HepG2 (cell line): Measurements from ENCODE around the gene UNC5CL. TPM values are rescaled to one million over a fixed set of nuclear protein-coding genes. Genes with fewer than 3 reads are reported as not detected.
A peak's percentile ranks its signal among the peaks of the same experiment; 100 is the strongest.

Source experiments
- ASH2L ChIP-seq: fragments of 300-600, 200-600 bp; sonication (generic); IDR thresholded peaks from 2 replicates; pipeline ENCODE4 v1.7.0; 2017; ENCODE audit warnings: low read depth, mild to moderate bottlenecking, moderate library complexity, mixed read lengths, low read length; ENCODE audit not compliant: insufficient read length
- HNF4G ChIP-seq, 2 experiments: sonication (generic) in 1 of 2; formaldehyde crosslinking in 1 of 2; IDR thresholded peaks; 2 replicates each; pipeline versions ENCODE4 v1.4.0 to v1.6.1; 2011 to 2020; ENCODE audit warnings: borderline replicate concordance in 2 of 2, low read depth in 2 of 2, mild to moderate bottlenecking in 2 of 2, low read length in 1 of 2, missing genetic modification reagents in 1 of 2, moderate library complexity in 1 of 2
- HOXA3 ChIP-seq: sonication (generic); formaldehyde crosslinking; IDR thresholded peaks from 2 replicates; pipeline ENCODE4 v1.5.0; 2020; ENCODE audit warnings: missing genetic modification reagents
- HOXA5 ChIP-seq: sonication (generic); formaldehyde crosslinking; IDR thresholded peaks from 2 replicates; pipeline ENCODE4 v1.4.0; 2020; ENCODE audit warnings: missing genetic modification reagents
- ZNF816 ChIP-seq: sonication (generic); formaldehyde crosslinking; IDR thresholded peaks from 2 replicates; pipeline ENCODE4 v1.8.0; 2022; ENCODE audit warnings: missing genetic modification reagents, mild to moderate bottlenecking, borderline replicate concordance
- ZNF878 ChIP-seq: sonication (generic); formaldehyde crosslinking; IDR thresholded peaks from 2 replicates; pipeline ENCODE4 v1.8.1; 2023; ENCODE audit warnings: mild to moderate bottlenecking, missing genetic modification reagents, moderate library complexity
- polyA plus RNA-seq, 8 experiments: library from polyadenylated mRNA; depleted of rRNA in 3 of 8; stranded (reverse) in 7 of 8; unstranded in 1 of 8; fragments of >200 nt; fragmentation: Illumina TruSeq in 4 of 8; extraction: Trizol in 4 of 8; gene quantifications; 2 replicates each; pipeline versions ENCODE4 v1.2.1 to v1.2.3, GENCODE V29; 2011 to 2016; ENCODE audit warnings: low read depth in 4 of 8, missing spikeins in 1 of 8, mixed read lengths in 1 of 8; ENCODE audit not compliant: insufficient read depth in 1 of 8
- total RNA-seq, 5 experiments: library from RNA; depleted of rRNA; stranded (reverse); fragments of >200 nt; fragmentation: Illumina TruSeq; extraction: Trizol; gene quantifications; 2 replicates each; pipeline ENCODE4 v1.2.3, GENCODE V29; 2016; ENCODE audit warnings: low read depth in 1 of 5
- TF ChIP-seq, protein P1 (sequence below): sonication (generic); formaldehyde crosslinking; IDR thresholded peaks from 2 replicates; pipeline ENCODE4 v1.5.1; 2020; ENCODE audit warnings: mild to moderate bottlenecking, moderate library complexity, missing genetic modification reagents
- TF ChIP-seq, protein P2 (sequence below): sonication (generic); formaldehyde crosslinking; IDR thresholded peaks from 2 replicates; pipeline ENCODE4 v1.8.1; 2022; ENCODE audit warnings: mild to moderate bottlenecking, missing genetic modification reagents
- TF ChIP-seq, protein P3 (sequence below): sonication (generic); formaldehyde crosslinking; IDR thresholded peaks from 2 replicates; pipeline ENCODE4 v1.8.1; 2023; ENCODE audit warnings: missing genetic modification reagents, inconsistent platforms, borderline replicate concordance
- TF ChIP-seq, protein P4 (sequence below): IDR thresholded peaks from 2 replicates; pipeline ENCODE4 v1.6.1; 2016; ENCODE audit warnings: low read depth
- TF ChIP-seq, protein P5 (sequence below): sonication (generic); formaldehyde crosslinking; IDR thresholded peaks from 2 replicates; pipeline ENCODE4 v1.4.0; 2020; ENCODE audit warnings: mild to moderate bottlenecking, missing genetic modification reagents

UNC5CL gene
- total and polyA plus RNA-seq, 2 of the 13 experiments (the other 11 are each of a cell fraction or from before 2014, with no cell fraction given) = 2.4 to 2.5 TPM

DNA sequence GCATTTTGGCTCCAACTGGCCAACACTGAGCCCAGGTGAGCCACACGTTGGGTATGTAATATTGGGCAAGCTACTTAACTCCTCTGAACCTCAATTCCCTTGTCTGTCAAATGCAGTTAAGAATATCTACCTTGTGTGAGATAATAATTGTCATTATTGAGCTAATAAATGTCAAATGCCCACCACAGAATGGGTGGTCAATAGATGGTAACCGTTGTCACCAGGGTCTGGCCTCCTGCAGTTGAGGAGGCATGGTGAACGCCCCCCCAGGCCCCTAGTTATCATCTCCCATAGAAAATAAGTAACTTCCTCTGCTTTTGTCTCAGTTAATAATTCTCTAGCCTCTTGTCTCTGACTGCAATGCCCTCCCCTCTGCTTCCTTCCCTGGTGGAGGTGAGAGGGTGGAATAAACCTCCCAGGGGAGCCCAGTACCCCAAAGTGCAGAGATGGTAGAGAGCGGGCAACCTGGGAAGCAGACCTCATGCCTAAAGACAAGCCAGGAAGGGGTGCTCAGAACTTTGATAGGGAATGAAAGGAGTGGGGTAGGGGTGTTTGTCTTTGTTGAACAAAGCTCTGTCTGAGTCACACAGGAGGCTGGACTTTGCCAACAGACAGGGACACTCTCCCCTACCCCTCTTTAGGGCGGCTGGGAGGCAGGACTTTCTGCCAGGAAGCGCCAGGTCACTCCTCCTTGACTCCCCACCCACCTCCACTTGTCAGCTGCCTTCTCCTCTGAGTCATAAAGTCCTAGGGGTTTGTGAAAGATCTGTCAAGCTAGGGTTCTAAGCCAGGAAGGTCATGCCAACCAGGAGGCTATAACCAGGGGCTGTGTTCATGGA lies 1.3 kb upstream of the UNC5CL start (continued):
- TF ChIP-seq HNF4G (IDR thresholded peaks at IDR 0.05; ENCODE audit: borderline replicate concordance, low read depth, low read length) (peak; percentile 63), HNF4G (CRISPR knock-in tag; IDR thresholded peaks at IDR 0.05; ENCODE audit: borderline replicate concordance, low read depth) (peak; percentile 77; the same call in 1 of the 2 replicates), ZNF878 (CRISPR knock-in tag) (peak; percentile 70; the same call in 1 of the 2 replicates), ZNF816 (CRISPR knock-in tag) (peak; percentile 56; the same call in 1 of the 2 replicates), ASH2L (peak; percentile 98), HOXA3 (CRISPR knock-in tag) (peak; percentile 65; the same call in 1 of the 2 replicates), HOXA5 (peak; percentile 73; the same call in 1 of the 2 replicates)
- TF ChIP-seq, protein P1, sequence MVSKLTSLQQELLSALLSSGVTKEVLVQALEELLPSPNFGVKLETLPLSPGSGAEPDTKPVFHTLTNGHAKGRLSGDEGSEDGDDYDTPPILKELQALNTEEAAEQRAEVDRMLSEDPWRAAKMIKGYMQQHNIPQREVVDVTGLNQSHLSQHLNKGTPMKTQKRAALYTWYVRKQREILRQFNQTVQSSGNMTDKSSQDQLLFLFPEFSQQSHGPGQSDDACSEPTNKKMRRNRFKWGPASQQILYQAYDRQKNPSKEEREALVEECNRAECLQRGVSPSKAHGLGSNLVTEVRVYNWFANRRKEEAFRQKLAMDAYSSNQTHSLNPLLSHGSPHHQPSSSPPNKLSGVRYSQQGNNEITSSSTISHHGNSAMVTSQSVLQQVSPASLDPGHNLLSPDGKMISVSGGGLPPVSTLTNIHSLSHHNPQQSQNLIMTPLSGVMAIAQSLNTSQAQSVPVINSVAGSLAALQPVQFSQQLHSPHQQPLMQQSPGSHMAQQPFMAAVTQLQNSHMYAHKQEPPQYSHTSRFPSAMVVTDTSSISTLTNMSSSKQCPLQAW (CRISPR knock-in tag) = peak; percentile 87
- TF ChIP-seq, protein P2, sequence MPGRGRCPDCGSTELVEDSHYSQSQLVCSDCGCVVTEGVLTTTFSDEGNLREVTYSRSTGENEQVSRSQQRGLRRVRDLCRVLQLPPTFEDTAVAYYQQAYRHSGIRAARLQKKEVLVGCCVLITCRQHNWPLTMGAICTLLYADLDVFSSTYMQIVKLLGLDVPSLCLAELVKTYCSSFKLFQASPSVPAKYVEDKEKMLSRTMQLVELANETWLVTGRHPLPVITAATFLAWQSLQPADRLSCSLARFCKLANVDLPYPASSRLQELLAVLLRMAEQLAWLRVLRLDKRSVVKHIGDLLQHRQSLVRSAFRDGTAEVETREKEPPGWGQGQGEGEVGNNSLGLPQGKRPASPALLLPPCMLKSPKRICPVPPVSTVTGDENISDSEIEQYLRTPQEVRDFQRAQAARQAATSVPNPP = no peak
- TF ChIP-seq, protein P3, sequence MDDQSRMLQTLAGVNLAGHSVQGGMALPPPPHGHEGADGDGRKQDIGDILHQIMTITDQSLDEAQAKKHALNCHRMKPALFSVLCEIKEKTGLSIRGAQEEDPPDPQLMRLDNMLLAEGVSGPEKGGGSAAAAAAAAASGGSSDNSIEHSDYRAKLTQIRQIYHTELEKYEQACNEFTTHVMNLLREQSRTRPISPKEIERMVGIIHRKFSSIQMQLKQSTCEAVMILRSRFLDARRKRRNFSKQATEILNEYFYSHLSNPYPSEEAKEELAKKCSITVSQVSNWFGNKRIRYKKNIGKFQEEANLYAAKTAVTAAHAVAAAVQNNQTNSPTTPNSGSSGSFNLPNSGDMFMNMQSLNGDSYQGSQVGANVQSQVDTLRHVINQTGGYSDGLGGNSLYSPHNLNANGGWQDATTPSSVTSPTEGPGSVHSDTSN (CRISPR knock-in tag) = no peak
- TF ChIP-seq, protein P4, sequence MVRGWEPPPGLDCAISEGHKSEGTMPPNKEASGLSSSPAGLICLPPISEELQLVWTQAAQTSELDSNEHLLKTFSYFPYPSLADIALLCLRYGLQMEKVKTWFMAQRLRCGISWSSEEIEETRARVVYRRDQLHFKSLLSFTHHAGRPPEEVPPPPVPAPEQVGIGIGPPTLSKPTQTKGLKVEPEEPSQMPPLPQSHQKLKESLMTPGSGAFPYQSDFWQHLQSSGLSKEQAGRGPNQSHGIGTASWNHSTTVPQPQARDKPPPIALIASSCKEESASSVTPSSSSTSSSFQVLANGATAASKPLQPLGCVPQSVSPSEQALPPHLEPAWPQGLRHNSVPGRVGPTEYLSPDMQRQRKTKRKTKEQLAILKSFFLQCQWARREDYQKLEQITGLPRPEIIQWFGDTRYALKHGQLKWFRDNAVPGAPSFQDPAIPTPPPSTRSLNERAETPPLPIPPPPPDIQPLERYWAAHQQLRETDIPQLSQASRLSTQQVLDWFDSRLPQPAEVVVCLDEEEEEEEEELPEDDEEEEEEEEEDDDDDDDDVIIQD = peak; percentile 94
- TF ChIP-seq, protein P5, sequence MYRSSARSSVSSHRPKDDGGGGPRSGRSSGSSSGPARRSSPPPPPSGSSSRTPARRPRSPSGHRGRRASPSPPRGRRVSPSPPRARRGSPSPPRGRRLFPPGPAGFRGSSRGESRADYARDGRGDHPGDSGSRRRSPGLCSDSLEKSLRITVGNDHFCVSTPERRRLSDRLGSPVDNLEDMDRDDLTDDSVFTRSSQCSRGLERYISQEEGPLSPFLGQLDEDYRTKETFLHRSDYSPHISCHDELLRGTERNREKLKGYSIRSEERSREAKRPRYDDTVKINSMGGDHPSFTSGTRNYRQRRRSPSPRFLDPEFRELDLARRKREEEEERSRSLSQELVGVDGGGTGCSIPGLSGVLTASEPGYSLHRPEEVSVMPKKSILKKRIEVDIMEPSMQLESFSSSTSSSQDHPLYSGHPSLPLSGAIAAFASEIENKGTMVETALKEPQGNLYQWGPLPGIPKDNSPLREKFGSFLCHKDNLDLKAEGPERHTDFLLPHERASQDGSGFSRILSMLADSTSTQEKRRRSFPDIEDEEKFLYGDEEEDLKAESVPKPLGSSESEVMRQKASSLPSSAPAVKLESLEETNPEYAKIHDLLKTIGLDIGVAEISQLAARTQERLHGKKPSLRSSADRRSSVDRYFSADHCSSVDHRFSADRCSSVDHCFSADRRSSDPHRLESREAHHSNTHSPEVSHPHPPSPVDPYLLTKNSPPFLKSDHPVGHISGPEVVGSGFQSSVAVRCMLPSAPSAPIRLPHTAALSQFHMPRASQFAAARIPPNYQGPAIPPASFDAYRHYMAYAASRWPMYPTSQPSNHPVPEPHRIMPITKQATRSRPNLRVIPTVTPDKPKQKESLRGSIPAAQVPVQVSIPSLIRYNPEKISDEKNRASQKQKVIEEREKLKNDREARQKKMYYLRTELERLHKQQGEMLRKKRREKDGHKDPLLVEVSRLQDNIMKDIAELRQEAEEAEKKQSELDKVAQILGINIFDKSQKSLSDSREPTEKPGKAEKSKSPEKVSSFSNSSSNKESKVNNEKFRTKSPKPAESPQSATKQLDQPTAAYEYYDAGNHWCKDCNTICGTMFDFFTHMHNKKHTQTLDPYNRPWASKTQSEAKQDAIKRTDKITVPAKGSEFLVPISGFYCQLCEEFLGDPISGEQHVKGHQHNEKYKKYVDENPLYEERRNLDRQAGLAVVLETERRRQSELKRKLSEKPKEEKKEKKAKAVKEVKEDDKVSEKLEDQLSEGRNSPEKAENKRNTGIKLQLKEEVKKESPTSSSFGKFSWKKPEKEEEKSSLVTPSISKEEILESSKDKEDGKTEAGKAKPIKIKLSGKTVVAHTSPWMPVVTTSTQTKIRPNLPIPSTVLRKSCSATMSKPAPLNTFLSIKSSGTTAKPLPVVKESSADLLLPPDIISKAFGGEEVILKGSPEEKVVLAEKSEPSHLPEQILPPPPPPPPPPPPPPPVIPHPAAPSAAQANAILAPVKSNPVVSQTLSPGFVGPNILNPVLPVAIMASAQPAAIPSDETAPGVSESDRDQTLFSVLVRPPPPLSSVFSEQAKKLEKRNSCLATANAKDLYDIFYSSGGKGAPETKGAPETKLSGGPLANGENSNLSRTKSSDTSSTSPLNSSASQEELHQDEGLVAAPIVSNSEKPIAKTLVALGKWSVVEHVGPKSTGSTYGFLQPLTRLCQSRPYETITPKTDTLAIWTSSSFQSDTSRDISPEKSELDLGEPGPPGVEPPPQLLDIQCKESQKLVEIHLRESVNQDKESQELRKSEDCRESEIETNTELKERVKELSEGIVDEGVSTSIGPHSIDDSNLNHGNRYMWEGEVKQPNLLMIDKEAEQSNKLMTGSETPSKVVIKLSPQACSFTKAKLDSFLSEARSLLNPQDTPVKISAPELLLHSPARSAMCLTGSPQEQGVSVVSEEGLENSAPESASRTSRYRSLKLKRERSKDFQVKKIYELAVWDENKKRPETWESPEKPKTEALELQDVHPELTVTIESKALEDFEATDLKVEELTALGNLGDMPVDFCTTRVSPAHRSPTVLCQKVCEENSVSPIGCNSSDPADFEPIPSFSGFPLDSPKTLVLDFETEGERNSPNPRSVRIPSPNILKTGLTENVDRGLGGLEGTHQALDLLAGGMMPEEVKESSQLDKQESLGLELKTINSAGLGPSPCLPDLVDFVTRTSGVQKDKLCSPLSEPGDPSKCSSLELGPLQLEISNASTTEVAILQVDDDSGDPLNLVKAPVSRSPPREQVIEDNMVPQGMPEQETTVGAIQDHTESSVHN (CRISPR knock-in tag) = 0 out of 2 replicates have a peak, but pooled peaks have one; percentile 2
